Measurements from ENCODE around the gene ROBO1.

ROBO1 gene

DNA sequence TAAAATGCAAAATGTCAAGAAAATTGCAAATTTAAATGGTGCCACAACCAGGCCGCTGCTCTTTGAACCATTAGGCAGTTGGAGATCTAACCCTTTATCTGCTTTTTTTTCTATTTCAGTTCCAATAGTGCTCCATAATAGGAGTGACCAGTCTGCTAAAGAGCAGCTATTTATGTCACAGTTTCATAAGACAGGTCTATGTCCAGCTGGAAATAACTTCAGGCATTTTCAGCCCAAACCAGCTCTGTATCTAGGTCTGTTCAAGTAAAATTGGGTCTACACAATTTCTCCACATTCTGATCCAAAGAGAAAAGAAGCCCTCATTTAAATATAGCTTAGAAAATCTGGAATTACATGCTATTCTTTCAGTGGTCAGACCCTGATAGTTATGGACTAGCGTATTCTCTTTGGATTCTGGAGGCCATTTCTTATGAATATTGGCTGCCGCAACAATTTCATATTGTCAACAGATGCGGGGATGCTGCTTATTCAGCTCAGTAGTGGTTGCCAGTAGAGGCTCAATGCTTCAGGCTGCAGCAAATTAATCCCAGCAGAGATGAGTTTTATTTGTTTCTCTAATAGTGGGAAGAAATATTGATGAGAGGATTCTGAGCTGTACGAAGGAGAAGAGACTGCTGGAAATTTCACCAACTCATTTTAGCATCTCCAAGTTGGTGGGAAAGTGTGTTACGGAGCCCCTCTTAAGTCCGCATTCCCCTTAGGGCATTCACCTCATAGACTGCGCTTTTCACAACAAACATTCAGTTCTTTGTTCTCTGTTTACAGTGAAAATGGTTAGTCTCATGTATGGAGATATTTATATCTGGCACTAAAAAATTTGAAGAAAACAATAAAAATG lies 887.0 kb downstream of the ROBO1 start:
- no peak overlapping the region for H3K4me3 ChIP-seq (ENCODE audit: low read depth, low read length)
- TF ChIP-seq, protein P1, sequence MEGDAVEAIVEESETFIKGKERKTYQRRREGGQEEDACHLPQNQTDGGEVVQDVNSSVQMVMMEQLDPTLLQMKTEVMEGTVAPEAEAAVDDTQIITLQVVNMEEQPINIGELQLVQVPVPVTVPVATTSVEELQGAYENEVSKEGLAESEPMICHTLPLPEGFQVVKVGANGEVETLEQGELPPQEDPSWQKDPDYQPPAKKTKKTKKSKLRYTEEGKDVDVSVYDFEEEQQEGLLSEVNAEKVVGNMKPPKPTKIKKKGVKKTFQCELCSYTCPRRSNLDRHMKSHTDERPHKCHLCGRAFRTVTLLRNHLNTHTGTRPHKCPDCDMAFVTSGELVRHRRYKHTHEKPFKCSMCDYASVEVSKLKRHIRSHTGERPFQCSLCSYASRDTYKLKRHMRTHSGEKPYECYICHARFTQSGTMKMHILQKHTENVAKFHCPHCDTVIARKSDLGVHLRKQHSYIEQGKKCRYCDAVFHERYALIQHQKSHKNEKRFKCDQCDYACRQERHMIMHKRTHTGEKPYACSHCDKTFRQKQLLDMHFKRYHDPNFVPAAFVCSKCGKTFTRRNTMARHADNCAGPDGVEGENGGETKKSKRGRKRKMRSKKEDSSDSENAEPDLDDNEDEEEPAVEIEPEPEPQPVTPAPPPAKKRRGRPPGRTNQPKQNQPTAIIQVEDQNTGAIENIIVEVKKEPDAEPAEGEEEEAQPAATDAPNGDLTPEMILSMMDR (IDR thresholded peaks at IDR 0.05; ENCODE audit: low read depth, low read length): no peak

DNA sequence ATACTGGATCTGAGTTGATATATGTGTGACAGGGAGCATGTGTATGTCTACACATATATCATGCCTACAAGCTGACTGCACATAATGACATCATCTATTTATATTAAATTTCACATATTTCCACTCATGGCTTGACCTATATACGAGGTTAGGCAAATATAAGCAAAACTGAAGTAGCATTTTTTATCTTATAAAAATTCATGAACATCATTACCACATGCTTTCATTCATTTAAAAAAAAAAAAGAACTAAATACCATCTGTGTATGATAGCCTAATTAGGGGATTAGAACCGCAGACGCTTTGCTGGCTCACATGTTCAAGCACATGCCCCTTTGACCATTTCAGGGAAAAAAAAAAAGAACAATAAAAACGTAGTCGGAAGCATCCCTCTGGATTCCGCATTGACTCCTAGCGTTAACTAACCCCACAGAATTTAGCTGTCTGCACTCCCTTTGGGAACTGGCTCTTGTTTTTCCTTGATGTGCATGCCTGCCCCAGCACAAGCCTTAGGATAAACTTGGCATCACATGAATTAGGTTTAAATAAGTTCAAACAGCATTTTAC lies 888.4 kb downstream of the ROBO1 start:
- no peak overlapping the region for H3K4me3 ChIP-seq (ENCODE audit: low read depth, low read length)
- TF ChIP-seq, protein P1 (IDR thresholded peaks at IDR 0.05; ENCODE audit: low read depth, low read length): no peak

DNA sequence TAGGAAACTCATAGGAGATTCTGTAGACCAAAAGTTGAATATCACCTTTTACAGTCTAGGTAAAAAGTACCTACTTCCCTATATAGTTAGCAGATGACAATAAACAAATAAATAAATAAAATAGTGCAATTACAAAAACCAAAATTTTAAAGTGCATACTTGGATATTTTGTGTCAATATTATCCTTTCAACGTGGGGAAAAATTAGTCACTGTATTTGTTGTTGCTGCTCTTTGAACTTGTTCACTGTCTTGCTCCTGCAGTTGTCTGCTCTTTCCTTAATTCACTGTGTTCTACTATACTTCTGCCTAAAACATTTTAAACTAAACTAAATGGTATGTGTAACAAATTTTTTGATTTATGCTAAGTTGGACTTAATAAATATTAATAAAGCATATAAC lies 889.0 kb downstream of the ROBO1 start:
- H3K4me3 ChIP-seq (ENCODE audit: low read depth, low read length): no peak overlapping the region
- TF ChIP-seq, protein P1 (IDR thresholded peaks at IDR 0.05; ENCODE audit: low read depth, low read length): no peak

DNA sequence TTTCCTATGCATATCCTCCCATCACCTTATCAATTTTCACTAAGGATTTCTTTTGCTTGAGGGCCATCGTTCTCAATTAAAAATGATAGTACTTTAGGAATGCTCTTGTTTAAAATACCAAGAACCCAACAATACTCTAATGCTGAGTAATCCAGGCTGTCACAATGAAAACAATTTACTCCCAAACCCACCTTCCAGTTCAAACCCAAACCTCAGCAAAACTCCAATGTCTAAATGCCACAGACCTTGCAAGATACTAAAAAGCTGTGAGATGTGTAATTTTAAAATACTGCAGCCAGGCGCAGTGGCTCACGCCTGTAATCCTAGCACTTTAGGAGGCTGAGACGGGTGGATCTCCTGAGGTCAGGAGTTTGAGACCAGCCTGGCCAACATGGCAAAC lies 889.8 kb downstream of the ROBO1 start:
- TF ChIP-seq, protein P1 (IDR thresholded peaks at IDR 0.05; ENCODE audit: low read depth, low read length): no peak
- no peak overlapping the region for H3K4me3 ChIP-seq (ENCODE audit: low read depth, low read length)

DNA sequence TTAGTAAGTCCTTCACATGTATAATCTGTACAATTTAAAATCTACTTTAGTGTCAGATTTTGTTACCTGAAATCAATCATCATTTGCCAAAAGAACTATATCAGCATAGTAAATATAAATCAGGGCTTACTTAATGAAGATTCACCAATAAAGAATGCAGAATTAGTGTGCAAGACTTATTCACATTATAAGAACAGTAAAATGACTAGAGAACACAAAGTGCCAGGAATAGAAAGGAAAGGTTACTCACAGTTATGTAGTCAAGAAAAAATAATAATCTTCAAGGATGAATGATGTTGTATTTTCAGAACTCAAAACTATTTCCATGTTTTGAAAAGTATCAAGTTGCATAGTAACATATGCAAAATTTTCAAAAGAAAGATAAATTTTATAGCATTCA lies 891.9 kb downstream of the ROBO1 start:
- H3K4me3 ChIP-seq (ENCODE audit: low read depth, low read length): no peak overlapping the region

DNA sequence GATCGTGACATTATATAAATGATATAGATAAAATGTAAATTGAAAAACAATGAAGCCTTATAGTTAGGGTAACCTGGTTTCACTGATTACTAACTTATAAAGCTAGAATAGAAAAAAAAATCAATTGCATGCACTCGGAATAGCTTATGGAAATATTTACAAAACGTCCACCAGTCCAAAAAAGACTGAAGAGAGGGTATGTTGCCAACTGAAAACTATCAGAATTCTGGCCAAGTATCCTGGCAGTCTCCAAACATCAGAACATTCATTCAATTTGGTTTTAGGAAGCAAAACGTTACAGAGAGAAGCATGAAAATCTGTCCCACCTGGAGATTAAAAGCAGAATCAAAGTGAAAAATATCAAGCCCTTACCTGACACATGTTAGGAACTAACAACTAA lies 892.4 kb downstream of the ROBO1 start:
- TF ChIP-seq, protein P1 (IDR thresholded peaks at IDR 0.05; ENCODE audit: low read depth, low read length): no peak
- no peak overlapping the region for H3K4me3 ChIP-seq (ENCODE audit: low read depth, low read length)

More for the DNA sequence above, 891.9 kb downstream of the ROBO1 start:
- TF ChIP-seq, protein P1 (IDR thresholded peaks at IDR 0.05; ENCODE audit: low read depth, low read length): no peak

DNA sequence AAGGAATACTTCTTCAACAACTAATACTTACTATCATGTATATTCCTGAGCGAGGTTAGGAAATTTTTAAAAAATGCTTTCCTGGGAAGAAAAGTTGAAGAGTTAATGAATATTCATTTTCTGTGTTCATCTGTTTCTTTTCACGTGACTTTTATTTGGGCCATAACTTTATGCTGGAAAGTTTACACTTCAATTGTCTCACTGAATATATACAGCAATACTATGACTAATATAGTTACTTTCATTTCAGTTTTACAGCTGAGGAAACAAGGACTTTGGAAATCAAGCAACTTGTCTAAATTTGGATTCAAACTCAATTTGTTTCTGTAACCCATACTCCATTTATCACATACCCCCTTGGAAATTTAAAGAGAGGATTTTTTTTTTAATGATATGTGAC lies 894.2 kb downstream of the ROBO1 start:
- no peak overlapping the region for H3K4me3 ChIP-seq (ENCODE audit: low read depth, low read length)
- TF ChIP-seq, protein P1 (IDR thresholded peaks at IDR 0.05; ENCODE audit: low read depth, low read length): no peak
